Uterus (tissue), 2 donors: ENCODE results near the gene KCNH2.

ENCODE experiments used
- CTCF ChIP-seq, 4 experiments: fragments of 200-600 bp in 2 of 4; fragments of 450-650 bp in 2 of 4; sonication (generic) in 2 of 4; IDR thresholded peaks; one replicate each; pipeline ENCODE4 v1.5.1; 2016 to 2019; ENCODE audit warnings: antibody characterized with exemption in 4 of 4, mild to moderate bottlenecking in 2 of 4, moderate library complexity in 1 of 4
- POLR2A ChIP-seq, 2 donors: fragments of 450-650 bp; IDR thresholded peaks; one replicate each; pipeline ENCODE4 v1.6.1; 2016; ENCODE audit warnings: antibody characterized with exemption in 2 of 2, mild to moderate bottlenecking in 1 of 2, moderate library complexity in 1 of 2

GRCh38 chr7:151014950-151015349 lies 36.8 kb upstream of the KCNH2 start:
- TF ChIP-seq CTCF (IDR thresholded peaks at IDR 0.05) = no peak
- TF ChIP-seq POLR2A (IDR thresholded peaks at IDR 0.05) = no peak
